Renal pelvis (tissue), 4 donors: ENCODE measurements around the gene LAMA4. TPM values are rescaled to one million over a fixed set of nuclear protein-coding genes. Genes with fewer than 3 reads are reported as not detected.

Experiments used
- DNase-seq: peaks from one replicate; pipeline ENCODE4 v3.0.0-alpha.2; 2013
- polyA plus RNA-seq, 3 donors: library from polyadenylated mRNA; unstranded; fragments of 120-200 nt; gene quantifications; one replicate each; pipeline ENCODE4 v1.2.1, GENCODE V29; 2013; ENCODE audit not compliant: insufficient read length in 3 of 3

LAMA4 gene
- polyA plus RNA-seq, 3 donors: 77.4 to 93.6 (median 90.1) TPM

GRCh38 chr6:112193117-112193516 is 61.2 kb downstream of the LAMA4 start:
- no peak for DNase-seq

DNA sequence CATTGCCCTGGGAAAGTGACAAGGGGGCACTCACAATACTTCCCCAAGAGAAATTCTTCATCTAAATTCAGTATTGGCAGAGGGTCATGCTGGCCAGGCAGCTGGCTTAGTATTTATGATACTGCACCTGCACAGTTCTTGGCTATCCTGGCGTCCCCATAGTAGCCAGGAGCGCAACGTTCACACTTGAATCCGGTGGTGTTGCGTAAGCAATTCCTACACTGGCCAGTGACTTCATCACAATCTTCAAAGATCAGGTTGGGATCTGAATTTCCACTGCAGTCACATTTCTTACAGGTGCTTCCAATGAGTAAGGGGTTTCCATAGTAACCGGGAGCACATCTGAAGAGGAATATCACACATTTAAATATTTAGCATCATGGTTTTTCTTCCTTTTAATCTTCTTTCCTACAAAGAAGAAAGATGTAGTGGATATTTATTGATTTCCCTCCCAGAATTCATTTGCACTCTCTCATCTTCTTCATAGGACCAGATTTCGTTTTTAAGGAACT is 62.8 kb downstream of the LAMA4 start:
- DNase-seq: no peak

GRCh38 chr6:112190164-112190563 is 64.2 kb downstream of the LAMA4 start:
- DNase-seq: no peak

DNA sequence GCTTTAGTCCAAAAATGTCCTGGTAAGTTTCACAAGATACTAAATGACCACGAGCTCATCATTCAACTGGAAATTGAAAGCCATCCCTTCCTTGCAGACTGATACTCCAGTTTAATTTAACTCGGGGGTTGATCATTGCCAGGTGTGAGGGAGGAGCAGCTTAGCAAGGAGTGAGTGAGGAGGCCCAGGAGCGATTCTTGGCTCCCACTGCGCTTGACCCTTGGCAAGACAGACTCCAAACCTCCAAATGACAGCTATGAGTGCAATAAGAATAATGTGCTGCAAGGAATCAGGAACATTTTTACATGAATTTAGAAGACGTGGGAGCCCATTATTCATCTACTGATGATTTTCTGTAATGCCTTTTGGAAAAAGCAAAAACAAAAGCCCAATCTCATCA is 64.9 kb downstream of the LAMA4 start:
- DNase-seq: no peak

- no peak for DNase-seq
Observed at GRCh38 chr6:112188906-112189305, 65.5 kb downstream of the LAMA4 start.

DNA sequence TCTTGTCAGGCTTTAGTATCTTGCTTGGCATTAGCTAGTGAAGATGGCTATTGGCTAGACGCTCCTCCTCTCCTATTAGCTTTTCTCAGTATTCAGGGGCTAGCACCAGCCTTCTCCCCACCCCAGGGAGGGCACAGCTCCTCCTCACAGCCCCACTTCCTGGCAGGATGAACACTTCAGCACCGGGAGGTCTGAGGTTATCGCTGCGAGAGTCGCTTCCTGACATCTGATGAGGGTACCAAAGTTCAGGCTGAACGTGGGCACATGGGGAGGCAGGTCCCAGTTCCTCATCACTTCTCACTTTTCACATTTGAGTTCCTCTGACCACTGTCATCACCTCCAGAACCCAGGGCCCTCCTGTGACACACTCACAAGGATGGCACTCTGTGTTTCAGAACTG is 66.6 kb downstream of the LAMA4 start:
- DNase-seq: no peak

- DNase-seq: peak; percentile 60
Observed at GRCh38 chr6:112184951-112185350, 69.4 kb downstream of the LAMA4 start.

DNA sequence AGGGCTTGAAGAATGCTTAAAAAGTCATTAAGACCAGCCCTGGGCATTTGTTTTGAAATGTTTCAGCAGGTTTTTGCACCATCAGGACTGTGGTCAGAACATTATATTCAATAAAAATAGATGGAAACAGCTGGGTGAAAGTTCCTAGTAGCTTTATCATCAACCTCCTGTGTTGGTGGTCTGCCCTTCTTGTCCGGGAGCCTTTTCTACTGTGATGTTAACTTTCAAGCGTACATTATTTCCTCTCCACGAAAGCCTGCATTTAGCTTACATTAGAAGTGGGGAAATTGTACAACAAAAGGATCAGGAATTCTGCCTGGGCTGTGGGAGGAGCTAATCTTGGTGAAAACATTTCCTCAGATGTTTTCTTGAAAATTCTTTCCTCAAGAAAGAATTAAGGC is 71.1 kb downstream of the LAMA4 start:
- DNase-seq: no peak

DNA sequence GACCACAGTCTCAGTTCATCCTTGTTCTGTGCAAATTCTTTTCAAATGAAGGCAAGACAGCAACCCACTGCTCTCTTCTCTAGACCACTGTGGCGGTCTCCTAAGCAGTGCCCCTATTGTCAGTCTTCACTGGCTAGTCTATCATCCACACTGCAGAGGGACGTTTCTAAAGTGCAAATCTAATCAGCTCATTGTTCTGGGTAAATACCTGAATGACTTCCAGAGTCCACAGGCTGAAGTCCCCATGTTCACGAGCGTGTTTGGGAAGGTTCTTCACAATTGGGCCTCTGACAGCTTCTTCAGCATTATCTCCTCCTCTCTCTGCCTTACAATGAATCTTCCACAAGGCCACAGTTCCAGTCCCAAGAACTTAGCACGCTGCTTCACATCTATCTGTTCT is 73.2 kb downstream of the LAMA4 start:
- no peak for DNase-seq

GRCh38 chr6:112180095-112180820 is 74.1 kb downstream of the LAMA4 start:
- DNase-seq: peak; percentile 86

GRCh38 chr6:112179631-112180030 is 74.7 kb downstream of the LAMA4 start:
- no peak for DNase-seq

DNA sequence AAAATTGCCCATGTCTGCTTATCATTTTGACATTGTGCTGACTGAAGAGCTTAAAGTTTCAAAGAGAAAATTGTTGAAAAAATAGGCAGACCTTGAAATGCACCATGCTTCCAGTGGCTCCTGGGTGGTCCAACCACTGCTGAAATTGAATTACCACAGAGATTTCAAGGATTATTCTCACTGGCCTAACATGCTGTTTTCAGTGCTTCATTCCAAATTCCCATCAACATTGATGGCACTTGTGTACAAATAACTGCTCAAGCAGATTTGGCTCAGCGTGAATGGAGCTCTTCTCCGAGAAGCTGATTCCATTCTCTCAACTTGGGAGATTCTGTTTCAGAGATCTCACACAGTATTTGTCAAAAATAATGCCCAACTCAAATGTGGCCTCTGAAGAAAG is 75.5 kb downstream of the LAMA4 start:
- DNase-seq: no peak

GRCh38 chr6:112177092-112177491 is 77.3 kb downstream of the LAMA4 start:
- DNase-seq: no peak

DNA sequence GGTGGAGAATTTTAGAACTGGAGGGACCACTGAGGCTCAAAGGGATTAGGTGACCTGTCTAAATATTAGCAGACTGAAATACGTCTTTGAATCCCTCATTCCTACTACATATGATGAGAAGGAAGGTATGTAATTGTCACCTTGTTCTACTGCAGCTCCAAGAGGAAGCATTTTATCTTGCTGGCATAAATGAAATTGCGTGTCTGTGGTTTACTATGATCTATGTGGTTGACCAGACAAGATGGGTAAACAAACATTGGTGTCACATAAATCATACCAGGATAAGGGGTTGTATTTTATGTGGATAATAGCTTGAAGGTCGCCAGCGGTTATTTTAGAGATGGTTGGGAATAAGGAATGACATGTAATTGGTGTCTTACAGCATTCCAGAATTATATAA is 78.2 kb downstream of the LAMA4 start:
- no peak for DNase-seq

DNA sequence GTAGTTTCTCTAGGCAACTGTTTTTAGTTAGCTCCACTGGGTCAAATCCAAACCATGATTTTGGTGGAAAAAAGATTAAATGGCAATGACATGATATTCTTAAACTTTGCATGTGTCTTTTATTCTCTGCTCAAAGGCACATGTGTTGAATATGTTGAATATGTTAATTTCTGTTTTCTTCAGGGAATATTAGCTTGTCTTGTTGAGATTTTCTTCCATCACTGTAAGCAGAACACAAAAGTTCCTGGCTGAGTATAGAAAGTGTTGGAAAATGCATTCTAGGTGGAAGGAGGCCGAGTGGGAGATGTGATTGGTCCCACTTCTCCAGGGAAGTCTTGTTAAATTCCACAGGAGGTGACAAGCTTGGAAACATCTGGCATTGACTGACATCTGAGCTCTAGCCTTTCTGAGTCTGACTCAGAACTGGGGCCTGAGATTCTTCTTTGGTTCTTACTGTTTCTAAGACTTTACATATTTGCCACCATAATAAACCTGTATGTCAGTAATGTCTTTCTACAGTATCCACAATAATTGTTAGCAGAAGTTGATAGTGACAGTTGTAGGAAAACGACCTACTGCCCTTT is 81.1 kb downstream of the LAMA4 start:
- DNase-seq: no peak

DNA sequence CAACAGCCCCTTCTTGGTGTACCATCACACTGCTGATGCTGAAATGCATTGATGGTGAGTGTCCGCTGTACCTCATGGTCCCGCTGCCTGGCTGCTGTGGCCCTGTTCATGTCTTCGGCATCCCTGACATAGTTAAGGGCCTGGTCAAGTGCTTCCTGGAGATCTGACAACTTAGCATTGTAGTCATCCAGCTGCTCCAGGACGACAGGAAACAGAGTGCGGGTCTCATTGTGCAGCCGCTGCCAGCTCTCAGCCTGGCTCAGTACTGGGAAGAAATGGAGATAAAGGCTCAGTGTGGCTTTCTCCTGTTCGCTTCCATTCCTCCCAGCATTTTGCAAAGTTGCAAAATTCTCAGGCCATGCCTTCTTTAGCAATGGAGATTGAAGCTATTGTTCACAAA is 81.8 kb downstream of the LAMA4 start:
- no peak for DNase-seq

DNA sequence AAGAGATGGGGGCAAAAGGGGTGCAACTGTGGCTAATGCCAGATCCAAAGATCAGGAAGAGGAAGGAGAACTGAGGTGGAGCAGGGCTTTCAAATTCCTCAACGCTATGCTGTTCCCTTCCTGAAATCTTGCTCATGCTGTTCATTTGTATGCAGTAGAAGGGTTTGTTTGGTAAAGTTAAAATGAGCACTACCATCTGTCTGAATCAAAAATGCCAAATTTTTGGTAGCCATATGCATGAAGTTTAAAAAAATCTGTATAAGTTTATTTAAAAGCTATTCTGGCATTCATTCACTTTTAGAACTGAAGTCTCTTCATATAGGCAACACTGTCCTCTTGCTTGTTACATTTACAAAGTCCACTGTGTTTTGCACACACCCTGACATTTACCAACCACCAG is 84.8 kb downstream of the LAMA4 start:
- DNase-seq: no peak

DNA sequence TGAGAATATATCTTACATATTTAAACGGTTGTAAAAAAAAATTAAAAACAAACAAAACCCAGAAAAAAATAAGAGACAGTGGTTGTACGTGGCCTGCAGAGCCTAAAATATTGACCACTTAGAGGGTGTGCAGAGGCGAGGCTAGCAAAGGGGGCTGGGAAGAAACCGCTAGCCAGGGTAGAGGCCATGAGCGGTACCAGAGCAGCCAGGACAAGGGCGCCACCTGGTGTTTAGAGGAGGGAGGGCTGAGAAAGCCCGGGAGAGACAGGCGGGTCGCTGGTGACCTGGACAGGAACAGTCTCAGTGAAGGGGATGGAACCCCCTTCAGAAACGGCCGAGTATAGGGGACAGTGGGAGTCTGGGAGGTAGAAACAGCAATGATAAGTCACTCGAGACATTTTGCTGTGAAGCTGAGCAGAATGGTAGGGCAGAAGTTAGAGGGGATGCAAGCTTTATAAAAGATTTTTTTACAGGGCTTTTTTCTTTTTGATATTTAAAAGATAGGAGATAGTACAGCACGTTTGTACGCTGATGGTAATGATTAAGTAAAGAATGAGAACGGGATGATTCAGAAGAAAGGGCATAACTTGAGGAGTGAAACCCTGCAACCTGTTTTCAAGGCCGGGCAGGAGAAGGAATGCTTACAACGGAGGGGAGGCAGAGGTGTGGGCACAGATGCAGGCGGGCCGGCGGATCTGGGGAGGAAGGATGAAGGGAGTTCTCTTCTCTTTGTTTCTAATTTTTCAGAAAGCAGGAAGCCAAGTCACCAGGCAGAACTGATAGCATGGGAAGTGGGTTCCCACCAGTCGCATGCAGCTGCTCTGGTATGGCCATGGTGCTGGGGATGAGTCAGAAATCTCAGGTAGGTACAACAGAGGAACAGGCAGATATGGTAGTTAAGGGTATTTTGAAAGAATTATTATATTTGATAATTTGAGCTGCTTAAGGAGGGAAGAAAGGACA is 90.8 kb downstream of the LAMA4 start:
- DNase-seq: peak; percentile 39

DNA sequence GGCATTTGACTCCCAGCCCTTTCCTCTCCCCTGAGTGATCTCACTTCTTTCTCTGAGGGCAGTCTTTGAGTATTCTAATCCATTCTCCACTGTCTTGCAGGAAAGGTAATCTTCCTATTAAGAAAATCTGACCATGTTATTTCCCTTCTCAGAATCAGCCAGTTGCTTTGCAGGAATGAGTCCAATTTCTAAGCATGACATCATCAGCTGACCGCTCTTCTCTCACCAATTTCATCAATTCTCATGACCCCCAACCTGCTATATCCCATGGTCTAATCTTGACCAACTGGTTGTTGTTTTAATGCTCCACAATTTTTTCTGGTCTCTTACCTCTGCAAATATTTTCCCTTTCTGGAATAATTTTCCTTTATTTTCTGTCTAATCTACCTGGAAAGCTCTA is 93.6 kb downstream of the LAMA4 start:
- no peak for DNase-seq

- DNase-seq: no peak
Observed at GRCh38 chr6:112156668-112157067, 97.7 kb downstream of the LAMA4 start.

- DNase-seq: no peak
Observed at GRCh38 chr6:112155886-112156285, 98.5 kb downstream of the LAMA4 start.

- DNase-seq: no peak
Observed at GRCh38 chr6:112154711-112155110, 99.7 kb downstream of the LAMA4 start.
